Brain microvascular endothelial cell (primary cell): ENCODE data around the gene STK32C.

Source experiments
- DNase-seq: peaks from one replicate; pipeline ENCODE4 v3.0.0-alpha.2; 2020
- H3K27ac ChIP-seq: fragments of 250-450 bp; sonication (Bioruptor Pico); 2 replicates; pipeline ENCODE4 v1.5.1; 2020; ENCODE audit warnings: mild to moderate bottlenecking, moderate library complexity
- H3K27me3 ChIP-seq: fragments of 250-450 bp; sonication (Bioruptor Pico); replicated peaks from 2 replicates; pipeline ENCODE4 v1.5.1; 2020; ENCODE audit warnings: mild to moderate bottlenecking
- H3K36me3 ChIP-seq: fragments of 250-450 bp; sonication (Bioruptor Pico); replicated peaks from 2 replicates; pipeline ENCODE4 v1.5.1; 2020; ENCODE audit warnings: mild to moderate bottlenecking
- H3K4me3 ChIP-seq: 2 replicates; pipeline ENCODE4 v1.5.1; 2011; ENCODE audit warnings: low read depth, mild to moderate bottlenecking, control low read depth, low read length, moderate library complexity
- in situ Hi-C: cut with HindIII; loops from 2 replicates; pipeline ENCODE4 v1.10.0; 2017; ENCODE audit warnings: low sequenced_read_pairs, low pct_ligation_motif_present
- TF ChIP-seq, protein P1 (sequence below): IDR thresholded peaks from 2 replicates; pipeline ENCODE4 v1.5.1; 2011; ENCODE audit warnings: low read depth, mild to moderate bottlenecking, moderate library complexity, low read length, control low read depth, inconsistent platforms; ENCODE audit errors: missing control alignments

The STK32C gene

DNA sequence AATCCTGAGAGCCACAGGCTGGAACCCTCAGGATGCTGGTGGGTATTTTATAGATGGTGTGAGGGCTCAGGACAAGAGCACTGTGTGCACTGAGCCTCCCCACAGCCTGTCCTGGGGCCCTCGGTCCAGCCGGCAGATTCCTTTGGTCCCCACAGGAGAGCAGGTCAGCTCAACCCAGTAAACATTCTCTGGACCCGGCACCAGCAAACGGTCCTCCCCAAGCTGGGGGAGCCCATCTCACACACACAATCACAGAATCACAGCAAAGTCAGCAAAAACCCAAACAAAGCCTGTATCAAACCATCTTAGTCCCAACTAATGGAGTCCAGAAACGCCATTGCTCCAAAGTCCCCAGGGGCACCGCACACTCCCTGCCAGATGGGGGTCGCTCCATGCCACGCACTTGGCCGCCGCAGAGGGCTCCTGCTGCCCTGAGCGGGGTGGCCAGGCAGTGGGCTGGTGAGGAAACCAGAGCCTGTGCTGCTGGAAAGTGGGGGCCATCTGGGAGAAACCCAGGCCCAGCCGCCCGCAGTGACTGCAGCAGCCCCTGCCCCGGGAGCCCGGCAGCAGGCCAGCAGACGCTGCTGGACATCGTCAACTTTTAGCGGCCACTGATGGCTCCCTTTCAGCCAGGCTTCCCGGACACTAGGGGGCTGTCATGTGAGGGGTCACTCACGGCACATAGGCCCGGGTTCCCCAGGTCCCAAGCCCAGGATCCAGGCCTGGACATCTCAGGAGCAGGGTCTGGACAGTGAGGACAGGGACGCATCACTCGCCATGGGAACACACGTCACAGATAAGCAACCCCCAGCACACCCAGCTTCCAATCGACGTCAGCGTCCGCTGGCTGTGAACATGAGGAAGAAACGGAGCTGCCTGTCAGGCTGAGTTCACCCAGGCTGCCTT, 68.4 kb downstream of the STK32C start:
- Histone ChIP-seq H3K4me3 (no peak overlapping the region), H3K27ac (no peak overlapping the region), H3K27me3 (no peaks in the 10 kb centered on the region), H3K36me3 (no peaks in the 10 kb centered on the region)
- TF ChIP-seq, protein P1, sequence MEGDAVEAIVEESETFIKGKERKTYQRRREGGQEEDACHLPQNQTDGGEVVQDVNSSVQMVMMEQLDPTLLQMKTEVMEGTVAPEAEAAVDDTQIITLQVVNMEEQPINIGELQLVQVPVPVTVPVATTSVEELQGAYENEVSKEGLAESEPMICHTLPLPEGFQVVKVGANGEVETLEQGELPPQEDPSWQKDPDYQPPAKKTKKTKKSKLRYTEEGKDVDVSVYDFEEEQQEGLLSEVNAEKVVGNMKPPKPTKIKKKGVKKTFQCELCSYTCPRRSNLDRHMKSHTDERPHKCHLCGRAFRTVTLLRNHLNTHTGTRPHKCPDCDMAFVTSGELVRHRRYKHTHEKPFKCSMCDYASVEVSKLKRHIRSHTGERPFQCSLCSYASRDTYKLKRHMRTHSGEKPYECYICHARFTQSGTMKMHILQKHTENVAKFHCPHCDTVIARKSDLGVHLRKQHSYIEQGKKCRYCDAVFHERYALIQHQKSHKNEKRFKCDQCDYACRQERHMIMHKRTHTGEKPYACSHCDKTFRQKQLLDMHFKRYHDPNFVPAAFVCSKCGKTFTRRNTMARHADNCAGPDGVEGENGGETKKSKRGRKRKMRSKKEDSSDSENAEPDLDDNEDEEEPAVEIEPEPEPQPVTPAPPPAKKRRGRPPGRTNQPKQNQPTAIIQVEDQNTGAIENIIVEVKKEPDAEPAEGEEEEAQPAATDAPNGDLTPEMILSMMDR, result no peak
- in situ Hi-C loops, result no loop called here
- no peak for DNase-seq

DNA sequence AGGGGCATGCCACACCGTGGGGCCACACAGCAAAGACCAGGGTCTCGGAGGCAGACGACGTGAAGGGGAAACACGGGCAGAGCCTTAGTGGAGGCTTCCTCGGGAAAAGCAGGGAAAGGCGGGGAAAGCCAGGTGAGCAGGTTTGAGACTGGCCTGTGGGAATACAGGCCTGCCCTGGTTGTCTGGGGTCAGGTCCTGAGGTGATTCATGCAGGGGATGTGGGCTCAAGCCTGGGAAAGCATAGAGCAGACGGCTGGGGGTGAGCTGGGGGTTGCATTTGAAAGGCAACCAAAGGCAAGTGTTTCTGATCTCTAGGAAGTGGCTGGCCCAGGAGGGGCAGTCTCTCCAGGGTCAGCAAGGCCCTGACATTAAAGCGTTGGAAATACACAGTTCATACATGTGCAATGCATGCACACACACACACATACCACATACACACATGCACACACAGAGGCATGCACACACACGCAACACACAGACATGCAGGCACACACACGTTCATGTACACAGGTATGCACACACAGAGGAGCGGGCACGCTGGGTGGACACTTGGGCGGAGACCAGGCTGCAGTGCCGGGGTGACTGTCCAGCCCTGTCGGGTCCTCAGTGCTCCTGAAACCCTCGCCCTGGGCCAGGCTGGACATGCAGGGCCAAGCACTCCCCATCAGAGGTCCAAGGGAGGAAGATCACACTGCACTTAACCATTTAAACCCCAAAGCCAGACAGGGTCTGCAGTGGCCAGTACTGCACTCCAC, 69.2 kb downstream of the STK32C start:
- no peaks in the 10 kb centered on the region for H3K36me3 ChIP-seq
- no peak overlapping the region for H3K27ac ChIP-seq
- no peak overlapping the region for H3K4me3 ChIP-seq
- TF ChIP-seq, protein P1, result no peak
- H3K27me3 ChIP-seq, result no peaks in the 10 kb centered on the region
- DNase-seq, result no peak
- in situ Hi-C loops, result no loop called here

DNA sequence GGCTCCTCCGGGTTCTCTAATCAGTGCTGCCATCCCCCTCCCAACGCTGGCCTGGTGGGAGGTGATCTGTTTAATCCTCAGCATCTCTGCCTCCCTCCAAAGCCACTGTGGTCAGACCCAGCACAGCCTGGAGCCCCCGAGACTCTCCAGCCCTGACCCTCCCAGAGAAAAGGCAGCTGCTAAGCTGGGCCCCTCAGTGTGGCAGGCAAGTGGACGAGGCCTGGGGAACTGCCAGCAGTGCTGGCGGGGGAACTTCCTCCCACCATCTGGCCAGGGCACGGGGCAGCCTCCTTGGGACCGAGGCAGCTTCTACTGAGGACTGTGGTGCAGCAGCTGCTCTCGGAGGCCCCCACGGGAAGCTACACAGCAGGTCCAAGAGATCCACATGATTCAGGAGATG, 69.9 kb downstream of the STK32C start:
- Histone ChIP-seq H3K36me3 (no peaks in the 10 kb centered on the region), H3K27me3 (no peaks in the 10 kb centered on the region), H3K27ac (no peak overlapping the region), H3K4me3 (no peak overlapping the region)
- DNase-seq, result no peak
- TF ChIP-seq, protein P1, result no peak
- in situ Hi-C loops, result no loop called here

DNA sequence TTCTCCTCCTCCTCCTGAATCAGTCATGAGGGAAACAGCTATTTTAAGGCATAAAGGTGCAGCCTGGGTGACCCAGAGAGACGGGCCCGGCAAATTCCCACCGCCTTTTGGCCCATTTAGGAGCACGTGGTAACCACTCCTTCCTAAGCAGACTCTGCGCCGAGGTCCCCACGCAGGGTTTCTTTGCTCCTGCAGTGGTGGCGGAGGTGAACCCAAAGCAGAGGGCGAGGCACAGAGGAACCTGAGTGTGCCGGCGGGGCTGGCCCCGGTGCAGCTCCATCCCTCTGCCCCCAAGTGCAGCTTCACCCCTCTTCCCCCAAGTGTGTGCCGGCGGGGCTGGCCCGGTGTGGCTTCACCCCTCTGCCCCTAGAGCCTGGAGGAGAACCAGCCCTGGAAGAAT, 70.4 kb downstream of the STK32C start:
- in situ Hi-C loops, result no loop called here
- TF ChIP-seq, protein P1, result no peak
- DNase-seq, result no peak
- Histone ChIP-seq H3K4me3 (no peak overlapping the region), H3K36me3 (no peaks in the 10 kb centered on the region), H3K27me3 (no peaks in the 10 kb centered on the region), H3K27ac (no peak overlapping the region)

DNA sequence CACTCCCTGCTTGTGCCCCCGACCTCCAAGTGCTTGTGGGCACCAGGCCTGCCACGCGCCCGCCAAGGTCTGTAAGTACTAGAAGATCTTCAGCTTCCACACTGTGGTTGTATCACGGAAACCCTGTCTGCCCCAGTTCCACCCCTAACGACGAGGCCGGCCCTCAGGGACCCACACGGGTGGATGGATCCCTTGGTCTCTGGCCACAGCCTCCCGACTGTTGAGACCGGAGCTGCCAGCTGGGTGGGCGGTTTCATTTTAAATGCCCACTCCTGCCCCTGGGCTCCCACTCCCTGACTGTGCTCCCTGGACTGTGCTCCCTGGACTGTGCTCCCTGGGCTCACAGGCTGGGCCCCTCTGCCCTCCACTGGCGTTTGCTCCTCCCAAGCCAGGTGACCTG, 70.9 kb downstream of the STK32C start:
- H3K4me3 ChIP-seq, result no peak overlapping the region
- no peak overlapping the region for H3K27ac ChIP-seq
- in situ Hi-C loops, result no loop called here
- no peaks in the 10 kb centered on the region for H3K36me3 ChIP-seq
- no peak for DNase-seq
- TF ChIP-seq, protein P1, result no peak
- H3K27me3 ChIP-seq, result no peaks in the 10 kb centered on the region
